Activated T-cell treated with anti-CD3 and anti-CD28 coated beads, Interleukin-2, amount 50 U/mL, for 72 hours (primary cell): ENCODE data around the gene AKT3. TPM values are rescaled to one million over a fixed set of nuclear protein-coding genes. Genes with fewer than 3 reads are reported as not detected.

ENCODE experiments used
- ATAC-seq, 2 donors: fragments of 150-1000 bp; cut with Tn5 transposase; replicated peaks in 1 of 2; 2 replicates each; pipeline ENCODE4 v1.10.0; 2021; ENCODE audit warnings: moderate library complexity in 2 of 2, mild to moderate bottlenecking in 1 of 2
- DNase-seq, 2 donors: peaks; one replicate each; pipeline ENCODE4 v3.0.0; 2021 to 2022; ENCODE audit warnings: mixed read lengths in 1 of 2
- H3K27ac Mint-ChIP-seq: one replicate; pipeline ENCODE4 v1.8.0; 2022; ENCODE audit warnings: mild to moderate bottlenecking, moderate library complexity, mixed read lengths
- H3K27me3 Mint-ChIP-seq: one replicate; pipeline ENCODE4 v1.8.0; 2022; ENCODE audit warnings: low read depth, mixed read lengths
- H3K36me3 Mint-ChIP-seq, 2 donors: one replicate each; pipeline ENCODE4 v1.8.0; 2022; ENCODE audit warnings: mixed read lengths in 2 of 2, mild to moderate bottlenecking in 1 of 2; ENCODE audit not compliant: insufficient read depth in 2 of 2
- H3K4me1 Mint-ChIP-seq: one replicate; pipeline ENCODE4 v1.8.0; 2022; ENCODE audit warnings: low read depth, mixed read lengths
- H3K4me3 Mint-ChIP-seq, 2 donors: one replicate each; pipeline ENCODE4 v1.8.0; 2022; ENCODE audit warnings: mild to moderate bottlenecking in 2 of 2, mixed read lengths in 2 of 2, moderate library complexity in 2 of 2
- H3K9me3 Mint-ChIP-seq, 2 donors: one replicate each; pipeline ENCODE4 v1.8.0; 2022; ENCODE audit warnings: mixed read lengths in 2 of 2
- total RNA-seq, 2 donors: library from RNA; stranded (reverse); gene quantifications; one replicate each; pipeline ENCODE4 v1.2.3, GENCODE V29; 2022

Gene AKT3
- total RNA-seq, 2 donors from 2014 or later, result 32.6 to 46.7 TPM

DNA sequence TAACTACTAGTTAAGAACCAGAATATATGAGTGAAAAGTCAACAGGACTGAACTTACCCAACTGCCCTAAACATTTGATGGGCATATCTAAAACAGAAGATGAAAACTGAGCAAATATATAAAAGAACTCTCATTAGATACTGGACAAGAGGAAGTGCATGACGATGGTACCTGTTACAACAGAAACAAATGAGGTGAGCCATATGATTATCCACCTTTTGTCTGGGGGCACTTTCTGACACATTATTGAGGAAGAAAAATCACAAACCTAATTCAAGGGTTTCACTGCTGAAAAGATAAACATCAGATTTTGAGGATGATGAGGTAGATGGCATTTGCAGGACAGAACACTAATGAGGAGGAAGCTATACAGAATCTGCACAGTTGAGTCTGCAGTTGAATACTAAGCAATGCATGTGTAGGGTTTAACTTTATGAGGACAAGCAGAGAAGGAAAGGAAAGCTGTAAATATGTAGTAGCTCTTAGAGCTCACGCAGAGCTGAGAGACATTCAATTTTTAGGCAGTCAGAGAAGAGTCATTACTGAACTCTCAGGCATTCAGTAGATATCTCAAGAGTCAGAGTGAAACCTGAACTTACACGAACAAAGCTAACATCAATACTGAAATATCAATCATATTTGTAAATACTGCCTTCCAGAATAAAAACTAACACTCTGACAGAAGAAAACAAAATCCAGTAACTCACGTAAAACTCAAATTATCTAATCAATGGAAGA, 262.1 kb downstream of the AKT3 start:
- H3K36me3 Mint-ChIP-seq, result peaks cover 31 to 47% of the 10 kb centered on the region in 2 donors
- no peaks in the 10 kb centered on the region for H3K27me3 Mint-ChIP-seq
- DNase-seq (no peak), ATAC-seq (peak; percentile 95 to 97)
- peak overlapping the region in 1 of 2 donors; percentile 49 for H3K4me3 Mint-ChIP-seq
- H3K27ac Mint-ChIP-seq, result peak overlapping the region; percentile 76
- H3K9me3 Mint-ChIP-seq, result peaks cover 13 to 16% of the 10 kb centered on the region in 2 donors
- peaks cover 11% of the 10 kb centered on the region for H3K4me1 Mint-ChIP-seq

- Mint-ChIP-seq H3K27ac (no peak overlapping the region), H3K4me1 (peaks cover 11% of the 10 kb centered on the region), H3K9me3 (peaks cover 13 to 18% of the 10 kb centered on the region in 2 donors), H3K36me3 (peaks cover 33 to 52% of the 10 kb centered on the region in 2 donors), H3K4me3 (no peak overlapping the region), H3K27me3 (no peaks in the 10 kb centered on the region)
- no peak for DNase-seq
- ATAC-seq, result no peak
Measured at GRCh38 chr1:243587285-243587684, 262.8 kb downstream of the AKT3 start.

GRCh38 chr1:243585982-243586381, 264.1 kb downstream of the AKT3 start:
- DNase-seq, result no peak
- H3K9me3 Mint-ChIP-seq, result peaks cover 11 to 21% of the 10 kb centered on the region in 2 donors
- H3K27me3 Mint-ChIP-seq, result no peaks in the 10 kb centered on the region
- H3K4me1 Mint-ChIP-seq, result peaks cover 11% of the 10 kb centered on the region
- no peak overlapping the region for H3K27ac Mint-ChIP-seq
- H3K4me3 Mint-ChIP-seq, result no peak overlapping the region
- ATAC-seq, result no peak
- peaks cover 38 to 54% of the 10 kb centered on the region in 2 donors for H3K36me3 Mint-ChIP-seq

GRCh38 chr1:243582326-243582725, 267.7 kb downstream of the AKT3 start:
- Mint-ChIP-seq H3K36me3 (peaks cover 33 to 47% of the 10 kb centered on the region in 2 donors), H3K27me3 (no peaks in the 10 kb centered on the region), H3K27ac (no peak overlapping the region), H3K9me3 (peaks cover 11 to 17% of the 10 kb centered on the region in 2 donors), H3K4me3 (no peak overlapping the region), H3K4me1 (no peaks in the 10 kb centered on the region)
- DNase-seq (no peak), ATAC-seq (no peak)

GRCh38 chr1:243580984-243581383, 269.1 kb downstream of the AKT3 start:
- Mint-ChIP-seq H3K4me3 (no peak overlapping the region), H3K4me1 (no peaks in the 10 kb centered on the region), H3K36me3 (peaks cover 34 to 45% of the 10 kb centered on the region in 2 donors), H3K27me3 (no peaks in the 10 kb centered on the region), H3K9me3 (peaks cover 15 to 18% of the 10 kb centered on the region in 2 donors), H3K27ac (no peak overlapping the region)
- ATAC-seq (no peak), DNase-seq (no peak)

GRCh38 chr1:243580072-243580471, 270.0 kb downstream of the AKT3 start:
- Mint-ChIP-seq H3K4me3 (no peak overlapping the region), H3K27ac (no peak overlapping the region), H3K9me3 (peaks cover 14 to 16% of the 10 kb centered on the region in 2 donors), H3K36me3 (peaks cover 29 to 38% of the 10 kb centered on the region in 2 donors), H3K27me3 (no peaks in the 10 kb centered on the region), H3K4me1 (no peaks in the 10 kb centered on the region)
- ATAC-seq, result no peak
- DNase-seq, result no peak

- no peak overlapping the region for H3K27ac Mint-ChIP-seq
- H3K4me1 Mint-ChIP-seq, result no peaks in the 10 kb centered on the region
- peaks cover 4 to 7% of the 10 kb centered on the region in 2 donors for H3K36me3 Mint-ChIP-seq
- DNase-seq (no peak), ATAC-seq (no peak)
- H3K4me3 Mint-ChIP-seq, result no peak overlapping the region
- no peaks in the 10 kb centered on the region for H3K27me3 Mint-ChIP-seq
- peaks cover 2 to 6% of the 10 kb centered on the region in 2 donors for H3K9me3 Mint-ChIP-seq
Measured at GRCh38 chr1:243575070-243575469, 275.0 kb downstream of the AKT3 start.

DNA sequence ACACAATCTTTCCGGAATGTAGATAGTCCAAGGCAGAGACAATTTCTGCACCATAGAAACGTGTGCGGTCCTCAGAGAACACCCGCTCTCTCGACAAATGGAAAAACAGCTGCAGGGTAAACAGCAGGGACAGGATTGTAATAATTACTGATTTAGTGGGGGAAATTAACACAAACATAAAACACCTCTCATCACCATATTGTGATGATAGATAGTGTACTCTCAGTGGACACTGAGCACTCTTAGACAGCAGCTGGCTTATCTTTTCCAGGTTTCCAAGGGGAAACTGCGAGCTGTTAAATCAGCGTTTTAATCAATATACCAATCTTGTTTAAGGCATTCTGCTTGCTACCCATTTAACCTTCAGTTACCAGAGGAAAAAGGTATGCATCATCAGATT, 277.1 kb downstream of the AKT3 start:
- peaks cover 2 to 4% of the 10 kb centered on the region in 2 donors for H3K9me3 Mint-ChIP-seq
- peaks cover 2 to 3% of the 10 kb centered on the region in 2 donors for H3K36me3 Mint-ChIP-seq
- no peak overlapping the region for H3K4me3 Mint-ChIP-seq
- no peaks in the 10 kb centered on the region for H3K4me1 Mint-ChIP-seq
- ATAC-seq, result no peak
- no peak for DNase-seq
- H3K27me3 Mint-ChIP-seq, result no peaks in the 10 kb centered on the region
- no peak overlapping the region for H3K27ac Mint-ChIP-seq

- no peaks in the 10 kb centered on the region for H3K4me1 Mint-ChIP-seq
- H3K9me3 Mint-ChIP-seq, result no peaks in the 10 kb centered on the region
- DNase-seq (no peak), ATAC-seq (no peak)
- H3K27me3 Mint-ChIP-seq, result no peaks in the 10 kb centered on the region
- H3K4me3 Mint-ChIP-seq, result no peak overlapping the region
- no peak overlapping the region for H3K27ac Mint-ChIP-seq
- H3K36me3 Mint-ChIP-seq, result peaks cover 0 to 5% of the 10 kb centered on the region in 2 donors
Measured at GRCh38 chr1:243568793-243569192, 281.2 kb downstream of the AKT3 start.

DNA sequence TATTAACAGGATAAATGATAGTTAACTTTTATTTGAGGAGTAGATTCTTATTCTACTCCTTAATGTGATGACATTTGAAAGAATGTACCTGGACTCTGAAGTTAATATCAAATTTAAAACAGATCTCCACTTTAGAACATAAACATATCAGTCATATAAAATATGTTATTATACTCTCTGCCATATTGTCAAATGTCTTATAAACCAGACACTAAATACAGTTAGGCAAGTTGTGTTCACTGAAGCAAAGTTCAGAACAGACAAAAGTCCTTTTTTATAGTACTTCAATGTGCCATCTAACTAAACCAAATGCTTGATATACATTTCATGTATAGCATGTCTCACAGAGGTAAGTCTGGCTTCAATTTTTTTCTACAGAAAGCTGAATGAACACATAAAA, 285.2 kb downstream of the AKT3 start:
- no peak for DNase-seq
- peaks cover 9 to 17% of the 10 kb centered on the region in 2 donors for H3K36me3 Mint-ChIP-seq
- no peaks in the 10 kb centered on the region for H3K27me3 Mint-ChIP-seq
- H3K4me1 Mint-ChIP-seq, result no peaks in the 10 kb centered on the region
- H3K27ac Mint-ChIP-seq, result no peak overlapping the region
- no peak for ATAC-seq
- no peak overlapping the region for H3K4me3 Mint-ChIP-seq
- peaks cover 0 to 6% of the 10 kb centered on the region in 2 donors for H3K9me3 Mint-ChIP-seq

- no peak overlapping the region for H3K27ac Mint-ChIP-seq
- H3K4me1 Mint-ChIP-seq, result no peaks in the 10 kb centered on the region
- H3K4me3 Mint-ChIP-seq, result no peak overlapping the region
- no peak for ATAC-seq
- H3K36me3 Mint-ChIP-seq, result peaks cover 9 to 17% of the 10 kb centered on the region in 2 donors
- H3K27me3 Mint-ChIP-seq, result no peaks in the 10 kb centered on the region
- no peak for DNase-seq
- peaks cover 0 to 6% of the 10 kb centered on the region in 2 donors for H3K9me3 Mint-ChIP-seq
Measured at GRCh38 chr1:243563732-243564131, 286.3 kb downstream of the AKT3 start.

- DNase-seq, result no peak
- no peaks in the 10 kb centered on the region for H3K4me1 Mint-ChIP-seq
- ATAC-seq, result no peak
- H3K36me3 Mint-ChIP-seq, result peaks cover 9 to 15% of the 10 kb centered on the region in 2 donors
- H3K4me3 Mint-ChIP-seq, result no peak overlapping the region
- H3K9me3 Mint-ChIP-seq, result peaks cover 0 to 6% of the 10 kb centered on the region in 2 donors
- no peak overlapping the region for H3K27ac Mint-ChIP-seq
- H3K27me3 Mint-ChIP-seq, result no peaks in the 10 kb centered on the region
Measured at GRCh38 chr1:243562473-243562872, 287.6 kb downstream of the AKT3 start.

- peaks cover 0 to 6% of the 10 kb centered on the region in 2 donors for H3K9me3 Mint-ChIP-seq
- peaks cover 9 to 15% of the 10 kb centered on the region in 2 donors for H3K36me3 Mint-ChIP-seq
- H3K4me1 Mint-ChIP-seq, result no peaks in the 10 kb centered on the region
- H3K27ac Mint-ChIP-seq, result peak overlapping the region; percentile 3
- ATAC-seq (no peak), DNase-seq (no peak)
- no peaks in the 10 kb centered on the region for H3K27me3 Mint-ChIP-seq
- H3K4me3 Mint-ChIP-seq, result no peak overlapping the region
Measured at GRCh38 chr1:243561588-243562319, 288.3 kb downstream of the AKT3 start.
